HPDE6-E6E7 (cell line): ENCODE measurements around the gene NPL.
A peak's percentile ranks its signal among the peaks of the same experiment; 100 is the strongest.

ENCODE experiments used
- DNase-seq: peaks from one replicate; pipeline ENCODE4 v3.0.0; 2011; ENCODE audit warnings: missing footprints; ENCODE audit errors: extremely low spot score

NPL gene

DNA sequence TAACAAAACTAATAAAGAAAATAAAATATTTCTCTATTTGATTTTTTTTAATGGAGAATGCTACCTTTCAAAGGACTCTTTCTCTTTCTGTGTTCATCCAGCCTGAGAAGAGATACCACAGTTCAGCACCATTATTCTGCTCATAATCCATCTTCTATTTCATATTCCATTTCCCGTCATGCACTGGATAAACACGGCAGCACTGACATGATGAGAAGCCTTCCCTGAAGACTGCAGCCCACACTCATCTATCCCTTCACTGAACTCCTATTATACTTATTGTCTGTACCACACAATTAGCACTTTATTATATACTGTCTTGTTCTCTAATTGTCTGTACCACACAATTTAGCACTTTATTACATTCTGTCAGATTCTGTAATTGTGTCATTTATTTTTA lies 10.7 kb upstream of the NPL start:
- no peak for DNase-seq

DNA sequence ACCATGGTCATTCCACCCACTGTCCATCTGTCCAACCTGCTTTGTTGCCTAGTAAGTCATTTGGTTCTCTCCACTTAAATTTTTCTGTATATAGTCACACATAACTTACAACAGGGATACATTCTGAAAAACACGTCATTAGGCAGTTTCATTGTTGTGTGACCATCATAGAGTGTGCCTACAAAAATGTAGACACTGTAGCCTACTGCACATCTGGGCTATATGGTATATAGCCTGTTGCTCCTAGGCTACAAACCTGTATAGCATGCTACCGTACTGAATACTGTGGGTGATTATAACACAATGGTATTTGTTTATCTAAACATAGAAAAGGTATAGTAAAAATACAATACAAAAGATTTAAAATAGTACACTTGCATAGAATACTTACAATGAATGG lies 10.0 kb upstream of the NPL start:
- DNase-seq, result no peak

DNA sequence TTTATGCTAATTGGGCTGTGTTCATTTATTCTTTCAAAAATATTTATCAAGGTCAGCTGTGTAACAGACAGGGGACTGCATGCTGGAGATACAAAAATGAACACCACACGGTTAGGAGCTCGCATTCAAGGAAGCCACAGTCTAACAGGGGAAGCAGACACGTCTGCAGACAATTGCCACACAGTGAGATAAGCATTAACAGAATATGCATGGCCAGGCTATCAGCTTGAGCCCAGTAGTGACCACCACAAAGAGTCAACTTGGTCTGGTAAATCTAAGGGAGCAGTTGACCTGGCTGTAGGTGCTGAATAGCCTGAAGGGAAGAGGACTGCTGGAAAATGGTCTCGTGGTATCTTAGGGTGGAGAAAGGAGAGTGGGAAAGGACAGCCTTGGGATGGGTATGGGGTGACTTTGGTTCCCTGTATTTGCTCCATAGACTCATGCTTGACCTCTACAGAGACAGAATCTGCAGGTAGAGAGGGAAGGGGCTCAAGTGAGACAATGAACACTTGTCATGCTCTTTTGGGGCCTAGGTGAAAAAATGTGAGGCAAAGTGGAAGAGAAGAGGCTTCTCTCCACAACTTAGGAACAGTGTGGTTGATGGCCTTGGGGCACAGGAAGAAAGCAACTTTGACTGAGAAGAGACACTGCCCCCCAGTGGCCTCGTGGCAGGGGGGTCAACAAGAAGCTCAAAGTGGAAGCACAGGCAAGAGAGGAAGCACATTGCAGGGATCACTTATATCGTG lies 7.6 kb upstream of the NPL start:
- DNase-seq, result peak; percentile 51

DNA sequence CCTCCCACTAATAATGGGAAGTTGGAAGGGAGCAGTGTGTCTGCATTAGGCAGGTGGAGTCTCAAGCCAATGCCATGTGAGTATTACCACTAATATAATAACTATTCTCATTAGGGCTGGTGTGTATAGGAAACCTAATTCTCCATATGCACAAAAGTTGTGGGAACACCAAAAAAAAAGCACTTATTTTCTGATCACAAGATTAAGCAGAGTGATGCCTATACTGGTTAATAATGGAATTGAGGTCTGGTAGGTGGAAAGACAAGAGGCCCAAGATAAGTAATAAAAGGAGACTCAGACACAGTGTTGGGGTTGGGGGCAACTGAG lies 7.0 kb upstream of the NPL start:
- no peak for DNase-seq

DNA sequence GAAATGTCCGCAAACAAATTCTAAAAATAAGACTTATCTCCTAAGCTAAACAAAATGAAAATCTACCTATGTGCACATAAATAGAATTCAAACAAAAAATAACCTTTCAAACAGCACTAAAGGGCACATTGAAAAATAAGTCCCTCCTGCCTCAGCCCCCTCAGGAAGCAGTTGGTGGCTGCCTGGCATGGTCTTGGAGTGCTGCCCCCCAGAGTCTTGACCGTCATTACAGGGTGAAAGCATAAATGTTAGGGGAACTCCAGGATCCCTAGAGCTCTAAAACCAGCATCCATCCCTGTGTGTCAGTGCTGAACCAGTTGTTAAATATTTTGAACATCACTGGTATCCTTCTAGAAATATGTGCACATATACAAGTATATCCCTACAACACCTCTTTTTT lies 6.5 kb upstream of the NPL start:
- no peak for DNase-seq

DNA sequence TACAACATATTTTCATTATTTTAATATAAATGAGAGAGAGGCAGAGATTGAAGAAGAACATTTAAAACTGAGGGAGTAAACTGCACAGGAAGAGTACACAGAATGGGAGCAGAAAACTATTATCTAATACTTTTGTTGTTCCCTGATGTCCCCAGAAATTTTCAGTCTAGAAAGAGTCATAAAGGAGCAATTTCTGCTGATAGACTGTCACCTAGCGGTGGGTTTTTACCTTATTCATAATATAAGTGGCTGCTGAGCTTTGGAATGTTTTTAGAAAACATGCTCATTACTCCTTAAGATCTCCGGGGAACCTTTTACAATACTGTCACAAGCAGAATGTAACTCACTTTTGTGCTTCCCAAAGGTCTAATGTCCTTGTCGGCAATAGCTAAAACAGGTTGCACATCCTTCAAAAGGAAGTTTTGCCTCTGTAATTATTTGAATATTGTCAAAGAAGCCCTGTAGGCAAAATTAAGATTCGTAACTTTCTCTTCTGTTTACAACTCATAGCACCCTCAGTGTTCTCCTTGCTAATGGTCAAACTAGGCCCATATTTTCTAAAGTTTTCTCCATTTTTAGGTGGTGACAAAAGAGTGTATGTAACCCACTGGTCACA lies 4.9 kb upstream of the NPL start:
- no peak for DNase-seq

DNA sequence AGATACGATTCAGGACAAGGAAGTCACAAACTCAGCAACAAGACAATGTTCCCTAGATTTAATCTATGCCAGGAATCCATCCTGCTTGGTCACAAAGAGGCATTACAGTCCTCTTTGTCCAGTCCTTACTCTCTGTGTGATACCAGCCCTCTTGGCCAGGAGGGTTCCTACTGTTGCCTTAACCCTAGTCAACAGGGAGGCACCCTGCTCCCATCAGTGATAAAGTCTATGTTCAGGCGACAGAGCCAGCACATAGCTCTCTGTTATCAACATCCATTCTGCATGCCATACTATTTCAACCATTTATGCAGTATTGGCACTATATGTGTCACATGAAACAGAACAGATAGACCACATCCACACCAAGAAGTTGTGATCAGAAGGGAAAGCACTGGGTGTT lies 4.4 kb upstream of the NPL start:
- DNase-seq, result no peak

DNA sequence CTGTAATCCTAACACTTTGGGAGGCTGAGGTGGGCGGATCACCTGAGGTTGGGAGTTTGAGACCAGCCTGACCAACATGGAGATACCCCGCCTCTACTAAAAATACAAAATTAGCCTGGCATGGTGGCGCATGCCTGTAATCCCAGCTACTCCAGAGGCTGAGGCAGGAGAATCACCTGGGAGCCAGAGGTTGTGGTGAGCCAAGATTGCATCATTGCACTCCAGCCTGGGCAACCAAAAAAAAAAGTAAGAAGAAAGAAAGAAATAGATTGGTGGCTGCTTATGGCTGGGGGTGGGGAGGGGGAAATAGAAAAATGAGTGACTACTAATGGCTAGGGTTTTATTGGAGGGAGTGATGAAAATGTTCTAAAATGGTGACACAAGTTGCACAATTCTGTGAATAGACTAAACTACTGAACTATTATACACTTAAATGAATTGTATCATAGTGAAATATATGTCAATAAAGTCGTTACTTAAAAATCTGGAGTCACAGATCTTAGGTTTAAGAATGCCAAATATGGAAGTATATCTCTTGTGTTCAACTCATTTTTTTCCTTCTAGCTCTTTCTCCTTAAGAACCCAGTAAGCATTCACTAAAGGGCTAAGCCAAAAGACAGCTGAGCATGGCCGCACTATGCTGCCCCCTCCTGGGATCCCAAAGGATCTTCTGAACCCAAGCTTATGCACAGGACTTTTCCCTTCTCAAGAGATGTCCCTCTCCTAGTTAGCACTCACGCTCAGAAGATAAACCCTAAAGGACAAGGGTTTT lies 3.2 kb upstream of the NPL start:
- DNase-seq, result no peak

DNA sequence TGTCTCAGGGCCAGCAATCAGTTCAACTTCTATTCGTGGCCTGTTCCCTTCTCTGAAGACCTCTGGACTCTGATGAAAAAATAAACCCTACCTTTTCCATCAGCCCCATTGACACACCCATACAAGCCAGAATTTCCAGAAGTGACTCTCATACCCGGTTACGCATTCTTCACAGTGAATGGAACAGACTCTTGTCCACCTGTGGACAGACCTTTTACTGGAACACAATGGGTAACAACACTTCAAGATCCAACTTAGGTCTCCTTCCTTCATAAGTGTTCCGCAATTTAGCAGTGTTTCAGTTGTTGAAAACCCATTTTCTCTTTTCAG lies 2.6 kb upstream of the NPL start:
- DNase-seq, result no peak

DNA sequence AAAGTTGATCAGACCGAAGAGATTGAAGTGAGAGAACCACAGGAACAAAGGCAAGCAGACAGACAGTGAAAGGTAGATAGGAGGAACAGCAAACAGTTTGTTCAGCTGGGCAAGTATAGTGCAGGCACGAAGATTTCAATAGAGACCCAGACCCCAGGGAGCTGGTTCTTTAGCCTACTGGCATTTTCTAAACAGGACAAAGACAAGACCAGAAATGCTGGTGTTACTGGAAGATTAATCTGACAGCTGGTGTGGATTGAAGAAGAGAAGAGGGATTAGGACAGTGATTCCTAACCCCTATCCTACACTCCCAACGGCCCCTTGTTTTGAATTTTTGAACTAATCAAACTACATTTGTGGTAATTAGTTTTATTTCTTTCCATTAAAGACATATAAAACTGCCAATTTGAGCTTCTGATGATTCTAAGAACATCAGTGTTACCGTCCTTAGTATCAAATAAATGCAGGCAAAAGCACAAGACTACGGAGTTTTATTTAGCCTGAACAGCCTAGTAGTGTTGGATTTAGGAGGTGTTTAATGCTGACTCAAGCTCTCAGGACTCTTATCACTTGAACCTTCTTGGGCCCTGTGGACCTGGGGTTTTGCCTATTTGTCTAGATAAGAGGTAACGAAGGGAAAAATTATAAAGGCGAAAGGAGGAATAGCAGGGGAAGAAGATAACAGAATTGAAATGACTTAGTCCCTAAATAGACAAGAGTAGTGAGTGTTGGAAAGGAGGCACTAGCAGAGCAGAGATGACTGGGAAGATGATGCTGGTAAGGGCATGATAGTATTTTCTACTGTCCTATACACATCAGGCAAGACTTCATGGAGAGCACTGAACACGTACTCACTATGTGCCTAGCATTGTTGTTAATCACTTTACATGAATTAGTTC lies 2.0 kb downstream of the NPL start:
- DNase-seq, result no peak

DNA sequence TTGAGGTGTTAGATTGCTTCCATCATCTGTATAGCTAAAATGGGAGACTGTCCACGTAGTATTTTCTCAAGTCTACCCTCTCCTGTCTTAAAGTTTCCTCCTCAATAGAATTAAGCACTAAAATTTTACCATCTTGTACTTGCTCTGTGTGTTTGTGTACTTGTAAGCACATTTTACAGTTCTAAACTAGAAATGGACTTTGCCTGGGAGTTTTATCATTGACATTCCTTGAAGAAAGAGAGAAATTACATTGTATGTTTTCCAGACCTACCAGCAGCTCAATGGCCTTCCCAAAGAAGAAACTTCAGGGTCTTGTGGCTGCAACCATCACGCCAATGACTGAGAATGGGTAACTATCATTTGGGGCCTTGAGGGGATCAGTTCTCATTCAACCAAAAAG lies 4.5 kb downstream of the NPL start:
- DNase-seq, result no peak

DNA sequence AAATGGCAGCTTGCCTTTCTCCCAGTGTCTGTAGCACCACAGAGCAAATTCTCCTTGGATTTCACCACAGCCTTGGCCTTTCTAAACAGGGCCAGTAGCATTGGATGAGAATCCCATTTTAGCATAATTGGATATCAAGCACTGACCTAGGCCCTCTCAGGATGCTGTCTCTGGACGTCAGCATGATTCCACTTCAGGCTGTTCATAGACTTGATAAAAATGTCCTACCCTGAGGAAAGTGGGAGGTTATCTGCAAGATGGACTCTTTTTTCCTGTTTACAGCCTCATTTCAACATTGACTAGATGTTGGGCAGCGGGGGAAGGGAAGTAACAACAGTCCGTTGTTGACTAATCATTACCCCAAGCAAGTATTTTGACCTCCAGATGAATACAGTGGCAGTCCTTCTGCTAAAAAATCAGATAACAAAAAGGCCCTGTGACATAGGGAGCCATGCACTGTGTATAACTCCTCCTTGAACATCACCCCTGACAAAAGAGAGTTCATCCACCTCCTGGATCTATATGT lies 5.2 kb downstream of the NPL start:
- DNase-seq, result no peak

DNA sequence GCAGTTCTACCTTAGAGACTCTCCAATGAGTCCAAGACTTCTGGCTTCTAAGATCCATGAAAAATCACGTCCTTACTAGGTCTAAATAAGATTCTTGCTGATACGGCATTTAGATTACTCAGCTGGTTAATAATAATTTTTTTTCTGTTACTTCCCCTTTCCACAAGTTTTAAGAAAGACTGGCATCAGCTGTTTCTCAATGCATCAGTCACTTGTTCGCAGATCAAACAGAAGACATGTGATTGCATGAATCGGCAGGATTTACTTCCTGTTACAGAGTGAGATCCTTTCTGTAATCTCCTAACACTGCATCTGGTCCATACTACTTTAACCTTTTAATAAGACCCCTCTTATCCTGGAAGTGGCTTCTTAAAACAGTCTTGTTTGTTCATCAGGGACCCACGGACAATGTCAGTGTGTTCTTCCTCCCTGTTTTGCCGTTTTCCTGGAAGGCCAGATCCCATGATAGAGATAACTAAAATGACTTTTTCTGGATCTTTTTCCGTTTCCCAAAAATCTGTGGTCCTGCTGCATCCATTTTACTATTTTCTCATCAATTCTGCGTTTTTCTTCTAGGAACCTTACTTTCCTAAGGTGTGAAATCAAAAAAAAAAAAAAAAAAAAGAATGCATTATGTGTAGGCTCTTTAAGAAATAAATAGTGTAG lies 6.1 kb downstream of the NPL start:
- DNase-seq, result peak; percentile 55

DNA sequence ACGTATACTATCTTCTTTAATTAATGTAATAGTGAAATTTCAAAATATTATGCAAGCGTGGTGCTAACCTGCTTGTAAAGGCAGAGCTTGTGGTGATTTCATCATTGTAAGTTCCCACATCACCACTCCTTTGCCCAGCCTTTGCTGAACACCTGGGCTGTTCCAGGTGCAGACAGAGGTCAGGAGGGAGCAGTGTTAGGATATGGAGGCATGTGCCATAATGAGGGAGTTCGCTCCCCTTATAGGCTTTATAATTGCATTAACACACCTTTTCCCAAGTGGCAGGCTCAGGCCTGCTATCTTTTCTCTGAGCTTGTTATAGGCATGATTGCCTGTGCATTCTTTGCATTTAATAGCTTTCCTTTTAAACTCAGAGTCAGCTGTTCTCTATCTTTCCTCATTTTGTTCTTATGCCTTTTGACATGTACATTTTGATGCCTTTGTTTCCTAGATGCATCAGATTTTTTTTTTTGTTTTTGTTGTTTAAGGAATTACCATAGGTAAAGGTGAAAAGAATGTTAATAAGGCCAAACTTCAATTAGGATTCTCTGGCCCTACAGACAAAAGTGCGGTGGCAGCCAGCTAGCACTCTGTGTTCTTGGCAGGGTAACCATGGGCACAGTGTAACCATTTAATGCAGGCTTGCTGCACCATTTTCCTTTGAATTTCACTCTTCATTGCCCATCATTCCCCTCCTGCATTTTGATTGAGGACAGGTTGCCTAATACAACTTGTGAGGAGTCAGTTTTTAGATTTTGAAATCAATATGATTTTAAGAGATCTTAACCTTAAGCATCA lies 12.6 kb downstream of the NPL start:
- peak; percentile 71 for DNase-seq

DNA sequence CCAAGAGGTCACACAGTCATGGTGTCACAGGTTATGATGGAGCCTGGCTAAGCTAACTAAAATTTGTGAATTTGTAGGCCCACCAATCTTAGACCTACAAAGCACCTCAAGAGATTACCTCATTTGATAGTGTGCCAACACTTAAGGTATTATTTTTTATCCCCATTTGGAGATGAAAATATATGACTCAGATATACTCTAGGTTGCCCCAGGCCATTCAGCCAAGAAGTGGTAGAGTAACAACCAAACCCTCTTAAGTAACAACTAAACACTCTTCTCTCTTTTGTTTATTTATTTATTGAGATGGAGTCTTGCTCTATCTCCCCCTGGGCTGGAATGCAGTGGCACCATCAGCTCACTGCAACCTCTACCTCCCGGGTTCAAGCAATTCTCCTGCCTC lies 14.3 kb downstream of the NPL start:
- DNase-seq, result no peak

DNA sequence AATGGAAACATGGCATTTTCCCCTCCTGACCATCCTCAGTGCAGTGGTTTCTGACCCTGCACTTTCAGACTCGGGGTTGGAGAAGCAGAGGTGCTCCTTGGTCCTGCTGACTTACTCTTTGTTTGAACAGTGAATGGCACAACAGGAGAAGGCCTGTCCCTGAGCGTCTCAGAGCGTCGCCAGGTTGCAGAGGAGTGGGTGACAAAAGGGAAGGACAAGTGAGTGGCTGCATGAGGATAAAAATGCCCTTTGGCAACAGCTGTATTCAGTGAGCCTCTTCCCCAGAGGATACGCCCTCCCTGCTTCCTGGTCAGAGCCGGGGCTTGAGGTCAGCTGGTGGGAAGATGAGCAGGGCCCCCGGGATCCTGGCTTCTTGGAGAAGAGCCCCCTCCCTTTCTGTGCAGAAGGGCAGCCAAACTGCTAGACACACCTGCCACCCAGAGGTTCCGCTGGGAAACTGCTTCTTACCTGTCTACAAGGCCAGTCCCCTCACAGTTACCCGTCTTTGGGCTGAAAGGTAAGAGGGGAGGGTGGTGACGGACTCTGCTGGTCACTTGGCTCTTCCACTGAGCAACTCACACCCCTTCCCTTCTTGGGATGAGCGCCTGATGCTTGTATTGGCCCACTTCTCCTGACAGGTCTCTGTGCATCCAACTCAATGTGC lies 16.6 kb downstream of the NPL start:
- no peak for DNase-seq

DNA sequence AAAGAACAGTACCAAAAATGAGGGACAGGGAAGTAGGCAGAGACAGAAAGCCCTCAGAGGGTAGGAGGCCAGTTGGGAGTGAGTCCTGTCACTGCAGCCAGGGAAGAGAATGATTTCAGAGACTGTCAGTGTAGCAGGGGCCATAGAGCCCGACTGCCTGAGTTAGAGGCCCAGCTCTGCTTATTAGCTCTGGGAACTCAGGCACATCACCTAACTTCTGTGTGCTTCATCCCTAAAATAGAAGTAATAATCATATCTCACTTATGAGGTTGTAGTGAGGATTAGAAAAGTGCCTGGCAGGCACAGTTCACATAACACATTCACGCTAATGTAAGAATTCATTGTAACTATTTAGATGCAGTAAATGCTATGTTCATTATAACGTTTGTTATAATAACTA lies 18.3 kb downstream of the NPL start:
- no peak for DNase-seq

DNA sequence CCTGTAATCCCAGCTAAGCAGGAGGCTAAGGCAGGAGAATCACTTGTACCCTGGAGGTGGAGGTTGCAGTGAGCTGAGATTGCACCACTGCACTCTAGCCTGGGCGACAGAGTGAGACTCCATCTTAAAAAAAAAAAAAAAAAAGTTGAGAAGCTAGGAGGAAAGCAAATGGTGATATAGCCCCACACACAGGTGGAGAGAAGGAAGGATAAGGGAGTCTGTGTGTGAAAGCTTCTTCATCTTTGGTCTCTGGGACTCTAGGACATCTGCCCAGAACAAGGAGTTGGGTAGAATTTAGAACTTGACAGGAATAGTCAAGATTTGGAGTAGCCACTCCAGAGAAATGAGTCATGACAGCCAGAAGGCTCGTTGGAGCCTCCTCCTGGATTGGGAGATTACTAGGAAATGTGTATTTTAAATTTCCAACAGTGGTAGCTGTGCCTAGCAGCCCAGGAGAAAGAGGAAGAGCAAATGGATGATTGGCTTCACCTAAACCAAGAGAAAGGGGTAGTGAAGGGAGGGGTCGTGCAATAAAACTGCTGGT lies 19.9 kb downstream of the NPL start:
- DNase-seq, result no peak

DNA sequence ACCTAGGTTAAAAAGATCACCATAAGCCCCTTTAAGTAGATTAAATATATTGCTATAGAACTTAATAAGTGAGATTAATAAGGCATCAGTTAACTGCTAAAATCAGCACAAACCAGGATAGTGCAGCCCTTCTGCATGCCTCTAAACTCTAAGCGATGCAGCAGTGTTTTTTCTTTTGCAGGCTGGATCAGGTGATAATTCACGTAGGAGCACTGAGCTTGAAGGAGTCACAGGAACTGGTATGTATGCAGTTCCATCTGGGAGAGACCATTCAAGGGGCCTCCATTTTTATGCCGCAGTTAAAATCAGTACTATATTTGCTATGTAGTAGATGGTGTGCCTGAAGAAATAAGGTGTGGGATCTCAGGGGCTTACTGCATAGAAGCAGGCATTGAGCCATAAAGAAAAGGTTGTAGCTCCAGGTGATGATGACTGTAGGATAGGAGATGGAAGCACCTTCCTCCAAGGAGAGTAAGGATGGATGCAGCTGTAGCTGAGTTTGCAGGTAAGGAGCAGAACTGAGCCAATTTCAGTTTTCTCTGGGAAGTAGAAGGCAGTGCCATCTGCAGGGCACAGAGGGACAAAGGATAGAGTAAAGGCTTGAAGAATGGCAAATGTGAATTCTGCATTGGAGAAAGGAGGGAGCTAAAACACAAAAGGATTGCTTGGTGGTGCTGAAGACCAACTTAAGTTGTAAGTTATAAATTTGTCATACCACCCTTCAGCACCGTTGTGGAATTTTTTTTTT lies 22.6 kb downstream of the NPL start:
- DNase-seq, result no peak
